ENCODE data around the gene VPS13D.

VPS13D gene

DNA sequence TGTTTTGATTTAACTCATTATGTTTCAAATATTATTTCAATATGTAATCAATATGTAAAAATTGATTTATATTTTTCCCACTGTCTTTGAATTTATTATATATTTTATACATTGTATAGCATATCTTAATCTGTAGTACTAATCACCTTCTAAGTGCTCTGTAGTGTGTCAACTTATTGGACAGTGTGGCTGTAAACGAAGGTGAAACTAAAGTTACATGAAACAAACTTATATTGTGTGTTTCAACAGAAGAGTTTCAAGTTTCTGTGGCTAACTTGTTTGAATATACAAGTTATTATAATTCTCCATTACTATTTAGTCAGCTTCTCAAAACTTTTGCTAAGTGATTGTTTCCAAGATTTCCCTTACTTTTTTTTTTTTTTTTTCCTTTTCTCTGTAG lies 212.4 kb downstream of the VPS13D start:
- H3K4me3 ChIP-seq (IDR thresholded peaks at IDR 0.05; ENCODE audit: insufficient read depth, low read depth, low read length), result no peak overlapping the region
- H3K4me1 ChIP-seq (ENCODE audit: low read depth, poor library complexity, severe bottlenecking), result peaks cover 17% of the 10 kb centered on the region
- no peaks in the 10 kb centered on the region for H4K20me1 ChIP-seq (ENCODE audit: insufficient read depth)
- H2AFZ ChIP-seq (ENCODE audit: low read depth), result no peak overlapping the region
- H3K27ac ChIP-seq, result no peak overlapping the region
- no peak overlapping the region for H3K9ac ChIP-seq
- H3K27me3 ChIP-seq (ENCODE audit: insufficient read depth, low read depth), result no peaks in the 10 kb centered on the region; the same call in 1 of the 2 replicates
- no peak overlapping the region for H3K4me2 ChIP-seq
- H3K79me2 ChIP-seq (ENCODE audit: insufficient read depth, low read depth), result no peaks in the 10 kb centered on the region
- H3K36me3 ChIP-seq (ENCODE audit: insufficient read depth), result no peaks in the 10 kb centered on the region
- no peak for TF ChIP-seq CTCF (conservative IDR thresholded peaks at IDR 0.05; ENCODE audit: low read depth, low read length)

GRCh38 chr1:12443151-12443550 lies 213.3 kb downstream of the VPS13D start:
- Histone ChIP-seq H3K79me2 (ENCODE audit: insufficient read depth, low read depth) (no peaks in the 10 kb centered on the region), H3K4me2 (no peak overlapping the region), H3K27ac (no peak overlapping the region), H3K4me3 (IDR thresholded peaks at IDR 0.05; ENCODE audit: insufficient read depth, low read depth, low read length) (no peak overlapping the region), H3K27me3 (ENCODE audit: insufficient read depth, low read depth) (no peaks in the 10 kb centered on the region; the same call in 1 of the 2 replicates), H3K9ac (no peak overlapping the region), H2AFZ (ENCODE audit: low read depth) (no peak overlapping the region), H4K20me1 (ENCODE audit: insufficient read depth) (no peaks in the 10 kb centered on the region), H3K36me3 (ENCODE audit: insufficient read depth) (no peaks in the 10 kb centered on the region), H3K4me1 (ENCODE audit: low read depth, poor library complexity, severe bottlenecking) (peaks cover 23% of the 10 kb centered on the region)
- TF ChIP-seq CTCF (conservative IDR thresholded peaks at IDR 0.05; ENCODE audit: low read depth, low read length), result no peak

- no peak overlapping the region for H3K27ac ChIP-seq
- H4K20me1 ChIP-seq (ENCODE audit: insufficient read depth), result no peaks in the 10 kb centered on the region
- H3K79me2 ChIP-seq (ENCODE audit: insufficient read depth, low read depth), result no peaks in the 10 kb centered on the region
- peaks cover 36% of the 10 kb centered on the region for H3K4me1 ChIP-seq (ENCODE audit: low read depth, poor library complexity, severe bottlenecking)
- H3K4me3 ChIP-seq (IDR thresholded peaks at IDR 0.05; ENCODE audit: insufficient read depth, low read depth, low read length), result no peak overlapping the region
- no peak for TF ChIP-seq CTCF (conservative IDR thresholded peaks at IDR 0.05; ENCODE audit: low read depth, low read length)
- H3K4me2 ChIP-seq, result no peak overlapping the region
- H3K36me3 ChIP-seq (ENCODE audit: insufficient read depth), result no peaks in the 10 kb centered on the region
- H3K27me3 ChIP-seq (ENCODE audit: insufficient read depth, low read depth), result no peaks in the 10 kb centered on the region; the same call in 1 of the 2 replicates
- no peak overlapping the region for H2AFZ ChIP-seq (ENCODE audit: low read depth)
- no peak overlapping the region for H3K9ac ChIP-seq
Observed at GRCh38 chr1:12444329-12444841, 214.6 kb downstream of the VPS13D start.

GRCh38 chr1:12445257-12445656 lies 215.4 kb downstream of the VPS13D start:
- Histone ChIP-seq H3K36me3 (ENCODE audit: insufficient read depth) (no peaks in the 10 kb centered on the region), H3K4me2 (no peak overlapping the region), H3K27ac (no peak overlapping the region), H2AFZ (ENCODE audit: low read depth) (no peak overlapping the region), H3K9ac (no peak overlapping the region), H3K27me3 (ENCODE audit: insufficient read depth, low read depth) (no peaks in the 10 kb centered on the region; the same call in 1 of the 2 replicates), H3K79me2 (ENCODE audit: insufficient read depth, low read depth) (no peaks in the 10 kb centered on the region), H3K4me3 (IDR thresholded peaks at IDR 0.05; ENCODE audit: insufficient read depth, low read depth, low read length) (no peak overlapping the region), H3K4me1 (ENCODE audit: low read depth, poor library complexity, severe bottlenecking) (peaks cover 44% of the 10 kb centered on the region), H4K20me1 (ENCODE audit: insufficient read depth) (no peaks in the 10 kb centered on the region)
- TF ChIP-seq CTCF (conservative IDR thresholded peaks at IDR 0.05; ENCODE audit: low read depth, low read length), result no peak
